Esophagus mucosa (tissue), 1 donor: Measurements from ENCODE around the gene EGFR. TPM values are rescaled to one million over a fixed set of nuclear protein-coding genes. Genes with fewer than 3 reads are reported as not detected.
A peak's percentile ranks its signal among the peaks of the same experiment; 100 is the strongest.

Experiments
- ATAC-seq: fragments of 200-7000 bp; cut with Tn5 transposase; one replicate; pipeline ENCODE4 v1.9.1; 2020
- total RNA-seq: library from RNA; stranded (reverse); gene quantifications from one replicate; pipeline ENCODE4 v1.2.4, GENCODE V29; 2023
- donor health status: DM: yes; HTN: yes; CAD: no.

Gene EGFR
- total RNA-seq, 1 donor from 2014 or later: 101 TPM

- no peak for ATAC-seq
Measured at GRCh38 chr7:55063633-55064032, 44.8 kb downstream of the EGFR start.

- ATAC-seq: peak; percentile 91
Measured at GRCh38 chr7:55065079-55065478, 46.3 kb downstream of the EGFR start.

GRCh38 chr7:55065511-55066229, 46.9 kb downstream of the EGFR start:
- peak; percentile 82 for ATAC-seq

GRCh38 chr7:55066524-55066923, 47.7 kb downstream of the EGFR start:
- no peak for ATAC-seq

- no peak for ATAC-seq
Measured at GRCh38 chr7:55066938-55067337, 48.1 kb downstream of the EGFR start.

GRCh38 chr7:55067748-55068147, 48.9 kb downstream of the EGFR start:
- no peak for ATAC-seq

- ATAC-seq: no peak
Measured at GRCh38 chr7:55069271-55069792, 50.5 kb downstream of the EGFR start.

GRCh38 chr7:55070271-55070743, 51.5 kb downstream of the EGFR start:
- ATAC-seq: no peak

- no peak for ATAC-seq
Measured at GRCh38 chr7:55070854-55071253, 52.0 kb downstream of the EGFR start.

- ATAC-seq: no peak
Measured at GRCh38 chr7:55071411-55072175, 52.8 kb downstream of the EGFR start.

GRCh38 chr7:55072251-55072650, 53.4 kb downstream of the EGFR start:
- ATAC-seq: no peak

GRCh38 chr7:55073051-55073511, 54.3 kb downstream of the EGFR start:
- no peak for ATAC-seq

- ATAC-seq: peak; percentile 98
Measured at GRCh38 chr7:55073976-55074528, 55.2 kb downstream of the EGFR start.

- no peak for ATAC-seq
Measured at GRCh38 chr7:55075464-55076021, 56.7 kb downstream of the EGFR start.

- ATAC-seq: no peak
Measured at GRCh38 chr7:55077561-55078410, 59.0 kb downstream of the EGFR start.

- ATAC-seq: peak; percentile 58
Measured at GRCh38 chr7:55078465-55079372, 59.9 kb downstream of the EGFR start.

GRCh38 chr7:55080000-55080623, 61.3 kb downstream of the EGFR start:
- no peak for ATAC-seq

- ATAC-seq: peak; percentile 23
Measured at GRCh38 chr7:55081068-55081467, 62.3 kb downstream of the EGFR start.

GRCh38 chr7:55081472-55082227, 62.8 kb downstream of the EGFR start:
- ATAC-seq: no peak

- ATAC-seq: no peak
Measured at GRCh38 chr7:55082228-55082603, 63.4 kb downstream of the EGFR start.
